DND-41 (cell line): ENCODE results near the gene ARHGAP26.

ENCODE experiments used
- ATAC-seq: fragments of 200-7000 bp; cut with Tn5 transposase; 3 replicates; pipeline ENCODE4 v1.9.1; 2021; ENCODE audit warnings: low read depth; ENCODE audit not compliant: insufficient read depth
- DNase-seq: peaks from one replicate; pipeline ENCODE4 v3.0.0-alpha.2; 2020
- H2AFZ ChIP-seq: 2 replicates; pipeline ENCODE4 v1.6.0; 2012; ENCODE audit warnings: low read depth, low read length
- H3K27ac ChIP-seq: 2 replicates; pipeline ENCODE4 v1.5.1; 2012; ENCODE audit warnings: low read length, inconsistent platforms
- H3K27me3 ChIP-seq: fragments of 200-600 bp; sonication (generic); 2 replicates; pipeline ENCODE4 v1.6.0; 2012; ENCODE audit warnings: low read length, mild to moderate bottlenecking, inconsistent platforms; ENCODE audit not compliant: insufficient read depth, poor library complexity
- H3K36me3 ChIP-seq: 2 replicates; pipeline ENCODE4 v1.5.1; 2012; ENCODE audit warnings: low read length, inconsistent platforms; ENCODE audit not compliant: insufficient read depth
- H3K4me1 ChIP-seq: 2 replicates; pipeline ENCODE4 v1.5.1; 2012; ENCODE audit warnings: mild to moderate bottlenecking, low read length; ENCODE audit not compliant: insufficient read depth
- H3K4me2 ChIP-seq: 2 replicates; pipeline ENCODE4 v1.6.0; 2012; ENCODE audit warnings: mild to moderate bottlenecking, moderate library complexity, low read length, inconsistent platforms; ENCODE audit not compliant: insufficient read depth
- H3K4me3 ChIP-seq, 2 experiments: fragments of 200-600 bp in 1 of 2; shearing (Covaris generic) in 1 of 2; 2 replicates each; pipeline ENCODE4 v1.5.1; 2012 to 2016; ENCODE audit warnings: inconsistent platforms in 2 of 2, low read length in 2 of 2, mild to moderate bottlenecking in 2 of 2, low read depth in 1 of 2, moderate library complexity in 1 of 2
- H3K79me2 ChIP-seq: 2 replicates; pipeline ENCODE4 v1.6.0; 2012; ENCODE audit warnings: low read length, inconsistent platforms; ENCODE audit not compliant: insufficient read depth
- H3K9ac ChIP-seq: 2 replicates; pipeline ENCODE4 v1.6.0; 2012; ENCODE audit warnings: low read depth, mild to moderate bottlenecking, inconsistent platforms, low read length, moderate library complexity
- H3K9me3 ChIP-seq: 2 replicates; pipeline ENCODE4 v1.5.1; 2012; ENCODE audit warnings: low read length, moderate library complexity, mild to moderate bottlenecking, inconsistent platforms; ENCODE audit not compliant: insufficient read depth, severe bottlenecking
- H4K20me1 ChIP-seq: 2 replicates; pipeline ENCODE4 v1.6.0; 2012; ENCODE audit warnings: low read length; ENCODE audit not compliant: insufficient read depth
- CTCF ChIP-seq: IDR thresholded peaks from 2 replicates; pipeline ENCODE4 v1.5.1; 2012; ENCODE audit warnings: borderline replicate concordance, low read length, moderate library complexity, mild to moderate bottlenecking; ENCODE audit not compliant: poor library complexity, severe bottlenecking; ENCODE audit errors: extremely low read depth
- EZH2 ChIP-seq: IDR thresholded peaks from 3 replicates; pipeline ENCODE4 v1.6.1; 2012; ENCODE audit warnings: borderline replicate concordance, low read depth, mild to moderate bottlenecking, moderate library complexity, low read length, inconsistent platforms; ENCODE audit not compliant: severe bottlenecking

ARHGAP26 gene

DNA sequence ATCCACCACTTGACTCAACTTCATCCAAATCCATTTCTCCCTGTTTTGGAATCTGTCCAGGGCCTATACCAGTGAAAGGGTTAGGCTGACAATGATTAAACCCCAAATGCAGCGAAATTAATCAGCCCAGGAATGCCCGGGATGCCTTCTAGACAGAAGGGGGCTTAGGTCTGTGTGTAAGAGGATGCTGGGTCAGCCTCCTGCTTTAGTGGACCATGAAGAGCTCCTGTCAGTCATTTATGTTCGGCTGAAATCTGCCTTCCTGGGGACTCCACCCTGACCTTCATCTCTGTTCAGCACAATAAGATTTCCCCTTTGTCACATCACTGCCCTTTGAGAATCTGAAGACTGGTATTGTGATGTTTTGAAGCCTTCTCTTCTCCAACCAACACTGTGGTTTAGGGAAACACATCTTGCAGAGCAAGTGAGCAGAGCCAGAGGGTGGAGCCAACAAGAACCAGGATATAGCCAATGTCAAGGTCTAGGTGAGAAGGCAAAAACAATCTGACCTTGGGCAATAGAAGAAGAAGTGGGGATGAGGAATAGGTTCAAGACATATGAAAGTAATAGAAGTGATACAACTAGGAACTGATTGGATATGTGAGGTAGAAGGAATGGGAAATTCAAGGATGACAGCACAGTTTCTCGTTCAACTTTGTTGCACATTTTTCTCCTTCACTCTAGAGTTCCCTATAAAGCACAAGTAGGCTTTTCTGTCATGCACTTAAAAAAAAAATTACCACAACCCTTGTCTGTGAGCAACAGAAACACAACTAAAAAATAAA is 234.4 kb downstream of the ARHGAP26 start:
- H3K36me3 ChIP-seq: no peaks in the 10 kb centered on the region
- no peak overlapping the region for H3K4me3 ChIP-seq
- ATAC-seq (no peak), DNase-seq (no peak)
- no peaks in the 10 kb centered on the region for H3K9me3 ChIP-seq
- no peaks in the 10 kb centered on the region for H3K27me3 ChIP-seq
- peaks cover 41% of the 10 kb centered on the region for H3K4me1 ChIP-seq
- no peak overlapping the region for H2AFZ ChIP-seq
- H4K20me1 ChIP-seq: no peaks in the 10 kb centered on the region
- peaks cover 2% of the 10 kb centered on the region; the same call in 1 of the 2 replicates for H3K79me2 ChIP-seq
- peak overlapping the region; percentile 95 for H3K27ac ChIP-seq
- no peak overlapping the region for H3K4me2 ChIP-seq
- H3K9ac ChIP-seq: no peak overlapping the region
- no peak for TF ChIP-seq EZH2
- TF ChIP-seq CTCF: no peak

DNA sequence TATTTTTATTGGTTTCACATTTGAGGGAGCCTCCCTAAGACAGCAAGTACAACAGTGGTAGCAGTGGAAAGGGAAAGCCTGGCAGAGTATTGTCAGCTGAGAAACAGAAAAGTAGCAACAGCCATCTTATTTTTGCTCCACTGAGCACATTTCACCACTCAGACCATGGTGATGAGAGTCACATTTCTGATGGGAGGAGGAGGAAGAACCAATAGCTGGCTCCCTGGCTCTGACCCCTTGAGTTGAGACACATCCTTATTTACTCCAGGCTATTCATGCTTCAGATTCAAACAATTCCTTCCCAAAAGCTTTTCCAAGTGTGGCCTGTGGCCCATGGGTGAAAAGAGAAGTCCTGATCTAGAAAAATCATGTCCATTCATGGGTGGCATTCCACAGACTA is 236.3 kb downstream of the ARHGAP26 start:
- Histone ChIP-seq H3K79me2 (peaks cover 2% of the 10 kb centered on the region; the same call in 1 of the 2 replicates), H3K4me3 (no peak overlapping the region), H3K27ac (no peak overlapping the region), H3K4me2 (no peak overlapping the region), H3K36me3 (no peaks in the 10 kb centered on the region), H3K27me3 (no peaks in the 10 kb centered on the region), H3K9ac (no peak overlapping the region), H2AFZ (no peak overlapping the region), H3K4me1 (peaks cover 32% of the 10 kb centered on the region), H4K20me1 (no peaks in the 10 kb centered on the region), H3K9me3 (no peaks in the 10 kb centered on the region)
- TF ChIP-seq CTCF (no peak), EZH2 (no peak)
- ATAC-seq (no peak), DNase-seq (no peak)

DNA sequence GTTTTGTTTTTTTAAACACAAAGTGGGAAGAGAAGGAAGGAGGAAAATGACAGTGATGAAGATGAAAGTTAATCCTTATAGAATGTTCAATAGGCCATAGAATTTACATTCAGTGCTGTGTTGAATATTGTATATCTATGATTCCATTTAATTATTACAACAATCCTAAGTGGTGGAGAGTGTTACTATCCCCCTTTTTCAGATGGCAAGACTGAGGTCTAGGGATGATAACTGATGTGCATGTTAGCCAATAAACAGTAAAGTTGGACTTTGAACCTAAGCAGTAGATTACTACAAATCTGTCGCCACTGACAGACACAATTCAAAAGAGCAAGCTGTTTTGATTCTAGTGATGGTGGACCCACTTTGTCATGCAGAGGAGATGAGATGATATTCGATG is 237.9 kb downstream of the ARHGAP26 start:
- Histone ChIP-seq H3K79me2 (peaks cover 2% of the 10 kb centered on the region; the same call in 1 of the 2 replicates), H3K9ac (no peak overlapping the region), H3K36me3 (no peaks in the 10 kb centered on the region), H3K27me3 (no peaks in the 10 kb centered on the region), H3K27ac (no peak overlapping the region), H4K20me1 (no peaks in the 10 kb centered on the region), H3K9me3 (no peaks in the 10 kb centered on the region), H3K4me2 (no peak overlapping the region), H2AFZ (no peak overlapping the region), H3K4me3 (no peak overlapping the region), H3K4me1 (peaks cover 17% of the 10 kb centered on the region)
- ATAC-seq (no peak), DNase-seq (no peak)
- TF ChIP-seq EZH2 (no peak), CTCF (no peak)
